HG03457 (cell line): Measurements from ENCODE around the gene GADL1.

ENCODE experiments used
- ATAC-seq: cut with Tn5 transposase; IDR thresholded peaks from one replicate; pipeline ENCODE4 v1.9.1; 2021; ENCODE audit warnings: moderate number of reproducible peaks; ENCODE audit not compliant: unreplicated experiment

The GADL1 gene

GRCh38 chr3:30729936-30730335, 164.5 kb downstream of the GADL1 start:
- ATAC-seq = no peak

- no peak for ATAC-seq
These were observed 164.9 kb downstream of the GADL1 start for GRCh38 chr3:30729512-30729911.

DNA sequence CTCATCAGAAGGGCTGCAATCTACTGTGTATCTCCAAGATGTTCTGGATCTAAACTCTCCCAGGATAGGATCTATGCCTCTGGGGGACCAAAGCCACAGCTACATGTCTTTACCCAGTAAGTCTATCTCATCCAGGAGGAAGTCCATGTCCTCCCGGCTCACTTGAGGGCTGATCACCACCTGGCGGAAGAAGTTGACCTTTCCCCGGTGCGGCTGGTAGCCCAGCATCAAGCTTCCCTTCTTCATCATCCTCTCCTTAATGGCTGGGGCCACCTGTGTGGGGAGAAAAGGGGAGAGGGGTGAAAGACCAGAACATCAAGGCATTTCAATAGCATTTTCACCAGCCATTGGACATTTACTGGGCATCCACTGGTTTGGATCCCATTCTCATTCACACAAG, 166.3 kb downstream of the GADL1 start:
- ATAC-seq = no peak

- no peak for ATAC-seq
These were observed 169.6 kb downstream of the GADL1 start for GRCh38 chr3:30724863-30725262.

- no peak for ATAC-seq
These were observed 171.2 kb downstream of the GADL1 start for GRCh38 chr3:30723211-30723610.

- ATAC-seq = no peak
These were observed 173.2 kb downstream of the GADL1 start for GRCh38 chr3:30721314-30721634.

- ATAC-seq = no peak
These were observed 173.7 kb downstream of the GADL1 start for GRCh38 chr3:30720586-30721313.

- ATAC-seq = no peak
These were observed 174.9 kb downstream of the GADL1 start for GRCh38 chr3:30719536-30719935.

DNA sequence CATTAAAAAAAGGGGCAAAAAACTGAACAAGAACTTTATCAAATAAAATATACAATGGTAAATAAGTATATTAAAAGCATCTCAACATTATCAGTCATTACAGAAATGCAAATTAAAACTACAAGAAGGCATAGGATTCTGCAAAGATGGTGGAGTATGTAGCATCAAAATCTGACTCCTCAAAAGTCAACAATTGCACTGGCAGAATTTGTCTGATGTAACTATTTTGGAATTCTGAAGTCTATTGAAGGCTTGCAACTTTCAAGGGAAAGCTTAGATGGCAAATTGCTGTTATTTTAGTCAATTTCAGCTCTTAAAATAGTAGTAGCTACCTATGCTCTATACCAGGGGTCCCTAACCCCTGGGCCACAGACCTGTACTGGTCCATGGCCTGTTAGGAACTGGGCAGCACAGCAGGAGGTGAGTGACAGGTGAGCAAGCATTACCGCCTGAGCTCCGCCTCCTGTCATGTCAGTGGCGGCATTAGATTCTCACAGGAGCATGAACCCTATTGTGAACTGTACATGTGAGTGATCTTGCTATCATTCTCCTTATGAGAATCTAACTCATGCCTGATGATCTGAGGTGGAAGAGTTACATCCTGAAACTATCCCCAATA, 180.5 kb downstream of the GADL1 start:
- no peak for ATAC-seq

- ATAC-seq = no peak
These were observed 181.5 kb downstream of the GADL1 start for GRCh38 chr3:30712991-30713390.

GRCh38 chr3:30711867-30712266, 182.6 kb downstream of the GADL1 start:
- ATAC-seq = no peak

GRCh38 chr3:30711151-30711550, 183.3 kb downstream of the GADL1 start:
- no peak for ATAC-seq

DNA sequence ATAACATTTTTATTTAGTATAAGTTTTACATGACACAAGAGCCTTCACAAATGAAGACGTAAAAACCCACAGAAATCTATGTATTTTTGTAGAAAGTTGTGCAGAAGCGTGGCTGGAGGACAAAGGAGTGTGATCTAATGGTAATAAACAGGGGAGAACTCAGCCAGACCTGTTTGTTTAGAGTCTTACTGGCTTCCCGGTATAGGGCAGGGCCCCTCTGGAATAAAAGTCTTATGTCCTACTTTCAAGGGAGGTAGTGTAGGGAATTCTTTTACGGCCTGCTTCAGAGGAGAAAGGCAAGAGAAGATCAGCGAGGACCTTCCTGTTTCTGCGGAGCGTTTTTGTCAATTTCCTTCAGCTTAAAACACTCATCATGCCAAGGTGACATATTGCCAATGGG, 184.4 kb downstream of the GADL1 start:
- no peak for ATAC-seq

DNA sequence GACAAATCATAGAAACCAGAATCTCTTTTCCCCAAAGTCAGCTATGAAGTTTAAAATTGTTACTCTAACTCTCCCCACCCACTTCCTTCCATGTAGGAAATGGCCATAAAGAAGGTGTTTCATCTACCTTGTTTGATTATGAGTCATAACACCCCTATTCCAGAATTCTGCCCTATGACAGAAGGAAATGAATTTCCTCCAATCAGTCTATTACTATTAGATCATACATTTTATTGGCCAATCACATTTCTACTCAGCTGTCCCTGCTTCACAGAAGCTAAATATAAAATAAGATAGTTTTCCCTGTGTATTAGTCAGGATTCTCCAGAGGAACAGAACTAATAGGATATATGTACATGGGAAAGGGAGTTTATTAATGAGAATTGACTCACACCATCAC, 186.0 kb downstream of the GADL1 start:
- ATAC-seq = no peak

GRCh38 chr3:30707825-30708224, 186.6 kb downstream of the GADL1 start:
- ATAC-seq = no peak

- ATAC-seq = no peak
These were observed 189.2 kb downstream of the GADL1 start for GRCh38 chr3:30704931-30705890.

GRCh38 chr3:30702828-30703397, 191.5 kb downstream of the GADL1 start:
- ATAC-seq = no peak

- no peak for ATAC-seq
These were observed 192.2 kb downstream of the GADL1 start for GRCh38 chr3:30702038-30702827.

- ATAC-seq = no peak
These were observed 193.6 kb downstream of the GADL1 start for GRCh38 chr3:30700702-30701321.

DNA sequence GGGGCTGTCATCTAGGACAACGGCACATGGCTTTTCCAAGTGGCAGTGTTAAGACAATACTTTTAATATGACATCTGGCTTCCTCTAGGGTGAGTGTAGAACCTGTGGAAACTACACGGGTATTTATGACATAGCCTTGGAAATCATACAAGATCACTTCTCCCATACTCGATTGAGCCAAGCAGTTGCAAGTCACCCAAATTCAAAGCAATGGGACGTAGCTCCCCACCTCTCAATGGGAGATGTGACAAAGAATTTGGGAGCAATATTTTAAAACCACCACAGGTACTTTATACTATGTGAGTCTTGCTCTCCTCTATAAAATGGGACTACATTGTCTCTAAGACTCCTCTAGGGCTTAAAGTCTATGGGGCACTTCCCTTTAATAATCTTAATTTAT, 194.5 kb downstream of the GADL1 start:
- ATAC-seq = no peak
